Mesangial cell (primary cell): ENCODE measurements around the gene SLC5A12. TPM values are rescaled to one million over a fixed set of nuclear protein-coding genes. Genes with fewer than 3 reads are reported as not detected.

Experiments
- total RNA-seq: library from RNA; depleted of rRNA; stranded (reverse); fragments of >200 nt; gene quantifications from 2 replicates; pipeline ENCODE4 v1.2.3, GENCODE V29; 2015

Gene SLC5A12, protein sequence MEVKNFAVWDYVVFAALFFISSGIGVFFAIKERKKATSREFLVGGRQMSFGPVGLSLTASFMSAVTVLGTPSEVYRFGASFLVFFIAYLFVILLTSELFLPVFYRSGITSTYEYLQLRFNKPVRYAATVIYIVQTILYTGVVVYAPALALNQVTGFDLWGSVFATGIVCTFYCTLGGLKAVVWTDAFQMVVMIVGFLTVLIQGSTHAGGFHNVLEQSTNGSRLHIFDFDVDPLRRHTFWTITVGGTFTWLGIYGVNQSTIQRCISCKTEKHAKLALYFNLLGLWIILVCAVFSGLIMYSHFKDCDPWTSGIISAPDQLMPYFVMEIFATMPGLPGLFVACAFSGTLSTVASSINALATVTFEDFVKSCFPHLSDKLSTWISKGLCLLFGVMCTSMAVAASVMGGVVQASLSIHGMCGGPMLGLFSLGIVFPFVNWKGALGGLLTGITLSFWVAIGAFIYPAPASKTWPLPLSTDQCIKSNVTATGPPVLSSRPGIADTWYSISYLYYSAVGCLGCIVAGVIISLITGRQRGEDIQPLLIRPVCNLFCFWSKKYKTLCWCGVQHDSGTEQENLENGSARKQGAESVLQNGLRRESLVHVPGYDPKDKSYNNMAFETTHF
- total RNA-seq = not detected in 2 replicates

DNA sequence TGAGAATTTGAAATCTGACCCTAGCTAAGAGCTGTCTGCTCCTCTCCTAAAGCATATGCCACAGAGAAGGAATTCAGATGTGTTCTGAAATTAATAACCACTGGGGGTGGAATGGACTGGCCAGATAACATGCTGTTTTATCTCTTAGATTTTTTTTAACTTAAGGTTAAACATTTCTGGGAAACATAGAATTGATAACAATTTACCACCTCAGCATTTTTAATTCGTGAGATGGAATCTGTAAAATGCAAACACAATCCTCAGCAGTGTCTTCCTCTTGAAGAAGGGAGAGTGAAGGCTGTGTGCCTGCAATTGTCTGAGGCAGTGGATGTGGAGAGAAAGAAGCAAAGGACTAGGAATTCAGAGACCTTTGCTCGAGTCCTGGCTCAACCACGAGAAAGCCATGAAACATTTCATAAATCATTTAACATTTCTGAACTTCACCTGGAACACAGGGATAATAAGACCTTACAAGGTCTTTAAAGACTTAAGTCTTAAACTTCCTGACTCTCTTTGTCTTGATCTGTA is at the start of gene SLC5A12:
Gene SLC5A12, minus strand, starts transcription at position 113 of the 528 bp plus-strand sequence. CDS start 346 bp downstream, outside the sequence.

Other genes with a start within 250 kb of the SLC5A12 start
- not detected in 2 replicates for gene MUC15, start 149.8 kb downstream of the SLC5A12 start, total RNA-seq